Effector memory CD4-positive, alpha-beta T cell (primary cell): Measurements from ENCODE around the gene GHSR.

ENCODE experiments used
- DNase-seq, 3 donors: peaks; one replicate each; pipeline ENCODE4 v3.0.0-alpha.2; 2020
- H3K27ac ChIP-seq: 2 replicates; pipeline ENCODE4 v1.7.0; 2013; ENCODE audit warnings: mild to moderate bottlenecking, low read length, moderate library complexity; ENCODE audit not compliant: insufficient read depth, poor library complexity, severe bottlenecking
- H3K27me3 ChIP-seq: replicated peaks from 2 replicates; pipeline ENCODE4 v1.7.0; 2013; ENCODE audit warnings: mild to moderate bottlenecking, low read length; ENCODE audit not compliant: insufficient read depth, control insufficient read depth, poor library complexity, severe bottlenecking
- H3K36me3 ChIP-seq: 2 replicates; pipeline ENCODE4 v1.7.0; 2013; ENCODE audit warnings: mild to moderate bottlenecking, low read length, moderate library complexity; ENCODE audit not compliant: control insufficient read depth, insufficient read depth
- H3K4me1 ChIP-seq: 2 replicates; pipeline ENCODE4 v1.7.0; 2013; ENCODE audit warnings: low read length, mild to moderate bottlenecking; ENCODE audit not compliant: control insufficient read depth, insufficient read depth, poor library complexity, severe bottlenecking
- H3K4me3 ChIP-seq: 2 replicates; pipeline ENCODE4 v1.7.0; 2013; ENCODE audit warnings: low read length, low read depth, mild to moderate bottlenecking; ENCODE audit not compliant: insufficient read depth, poor library complexity, severe bottlenecking
- H3K9me3 ChIP-seq: 2 replicates; pipeline ENCODE4 v1.7.0; 2013; ENCODE audit warnings: mild to moderate bottlenecking, low read length, moderate library complexity; ENCODE audit not compliant: control insufficient read depth

The GHSR gene

DNA sequence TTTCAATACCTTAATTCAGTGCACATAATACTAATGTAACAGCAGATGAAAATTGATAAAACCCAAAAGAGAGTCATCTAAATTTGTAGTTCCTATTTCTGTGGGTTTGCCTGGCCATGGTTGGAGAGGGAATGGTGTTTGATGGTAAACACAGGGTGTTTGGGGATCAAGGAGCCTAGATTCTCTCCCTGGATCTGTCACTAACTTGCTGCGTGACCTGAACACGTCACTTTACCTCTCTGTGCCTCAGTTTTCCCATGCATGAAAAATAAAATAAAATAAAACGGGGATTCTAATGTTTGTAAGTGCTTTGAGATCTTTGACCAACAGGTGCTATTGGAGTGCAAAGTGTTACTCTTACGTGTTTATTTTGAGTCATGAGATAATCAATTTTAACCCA, 49.8 kb downstream of the GHSR start:
- H3K9me3 ChIP-seq, result no peaks in the 10 kb centered on the region
- H3K36me3 ChIP-seq, result no peaks in the 10 kb centered on the region

DNA sequence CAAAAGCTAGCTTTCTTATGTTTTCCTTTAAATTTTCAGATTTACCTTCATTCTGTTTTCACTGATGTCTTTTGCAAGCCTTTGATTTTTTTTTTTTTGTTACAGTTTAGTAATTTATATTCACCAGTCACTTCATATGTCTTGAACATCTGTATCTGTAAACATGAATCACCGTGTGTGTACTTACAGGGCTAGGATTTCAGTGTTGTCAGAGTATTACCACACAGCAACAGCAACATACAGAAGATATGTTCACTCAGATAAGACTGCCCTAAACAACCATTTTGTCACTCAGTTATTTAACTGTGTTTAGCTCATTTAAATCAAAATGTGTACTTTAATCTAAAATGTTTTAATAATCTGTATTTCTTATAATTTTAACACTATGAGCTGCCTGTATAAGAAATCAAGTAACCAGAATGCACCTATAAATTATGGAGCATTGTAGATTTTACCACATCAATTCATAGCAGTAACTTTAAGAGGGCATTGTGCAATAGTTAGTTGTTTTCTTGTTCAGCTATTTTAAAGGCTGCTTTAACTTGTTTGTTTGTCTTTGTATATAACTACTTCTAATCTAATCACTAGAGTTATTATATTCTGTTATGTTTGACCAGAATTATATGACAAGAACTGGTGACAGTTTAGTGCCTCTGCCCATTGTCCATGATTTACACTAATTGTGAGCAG, 50.4 kb downstream of the GHSR start:
- Histone ChIP-seq H3K9me3 (no peaks in the 10 kb centered on the region), H3K27ac (no peak overlapping the region), H3K36me3 (no peaks in the 10 kb centered on the region), H3K27me3 (no peaks in the 10 kb centered on the region), H3K4me3 (no peak overlapping the region), H3K4me1 (no peaks in the 10 kb centered on the region)
- no peak for DNase-seq

More for the DNA sequence above, 49.8 kb downstream of the GHSR start:
- no peaks in the 10 kb centered on the region for H3K4me1 ChIP-seq
- H3K27ac ChIP-seq, result no peak overlapping the region
- no peak for DNase-seq
- no peak overlapping the region for H3K4me3 ChIP-seq
- no peaks in the 10 kb centered on the region for H3K27me3 ChIP-seq

DNA sequence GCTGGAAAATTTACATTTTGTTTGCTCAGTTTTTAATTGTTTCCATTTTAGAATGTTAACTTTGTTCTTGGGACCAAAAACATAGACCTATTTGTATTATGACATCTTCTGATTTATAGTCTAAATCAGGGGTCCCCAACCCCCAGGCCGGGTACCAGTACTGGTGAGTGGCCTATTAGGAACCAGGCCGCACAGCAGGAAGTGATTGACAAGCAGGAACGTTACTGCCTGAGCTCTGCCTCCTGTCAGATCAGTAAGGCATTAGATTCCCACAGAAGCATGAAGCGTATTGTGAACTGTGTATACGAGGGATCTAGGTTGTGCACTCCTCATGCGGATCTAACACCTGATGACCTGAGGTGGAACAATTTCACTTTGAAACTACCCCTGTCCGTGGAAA, 51.9 kb downstream of the GHSR start:
- Histone ChIP-seq H3K4me1 (no peaks in the 10 kb centered on the region), H3K27ac (no peak overlapping the region), H3K36me3 (no peaks in the 10 kb centered on the region)

DNA sequence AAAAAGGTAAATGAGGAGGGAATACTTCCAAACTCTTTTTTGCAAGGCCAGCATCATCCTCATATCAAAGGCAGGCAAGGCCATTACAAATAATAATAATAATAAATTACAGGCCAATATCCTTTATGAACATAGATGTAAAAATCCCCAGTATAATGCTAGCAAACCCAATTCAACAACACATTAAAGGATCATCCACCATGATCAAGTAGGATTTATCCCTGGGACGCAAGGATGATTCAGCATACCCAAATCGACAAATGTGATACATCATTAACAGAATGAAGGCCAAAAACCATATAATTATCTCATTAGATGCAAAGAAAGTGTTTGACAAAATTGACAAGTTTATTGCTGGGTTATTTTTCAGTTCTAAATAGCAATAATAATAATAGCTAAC, 53.6 kb downstream of the GHSR start:
- no peaks in the 10 kb centered on the region for H3K9me3 ChIP-seq
- no peaks in the 10 kb centered on the region for H3K36me3 ChIP-seq
- no peak for DNase-seq
- no peaks in the 10 kb centered on the region for H3K4me1 ChIP-seq
- no peak overlapping the region for H3K27ac ChIP-seq
- H3K4me3 ChIP-seq, result no peak overlapping the region
- no peaks in the 10 kb centered on the region for H3K27me3 ChIP-seq

More for the DNA sequence above, 51.9 kb downstream of the GHSR start:
- H3K9me3 ChIP-seq, result no peaks in the 10 kb centered on the region
- no peak overlapping the region for H3K4me3 ChIP-seq
- H3K27me3 ChIP-seq, result no peaks in the 10 kb centered on the region
- DNase-seq, result no peak
